Raji (cell line): ENCODE results near the gene COQ8B.
A peak's percentile ranks its signal among the peaks of the same experiment; 100 is the strongest.

ENCODE experiments used
- POLR2A ChIP-seq: IDR thresholded peaks from 2 replicates; pipeline ENCODE4 v1.6.1; 2011; ENCODE audit warnings: low read depth, low read length, control low read depth; ENCODE audit not compliant: insufficient read depth

Gene COQ8B

GRCh38 chr19:40733149-40733548 lies 16.5 kb upstream of the COQ8B start:
- no peak for TF ChIP-seq POLR2A

- TF ChIP-seq POLR2A, result no peak
Observed at GRCh38 chr19:40726279-40726678, 9.6 kb upstream of the COQ8B start.

- TF ChIP-seq POLR2A, result no peak
Observed at GRCh38 chr19:40724855-40725254, 8.2 kb upstream of the COQ8B start.

- no peak for TF ChIP-seq POLR2A
Observed at GRCh38 chr19:40724315-40724714, 7.6 kb upstream of the COQ8B start.

GRCh38 chr19:40723661-40724254 lies 7.1 kb upstream of the COQ8B start:
- no peak for TF ChIP-seq POLR2A

- no peak for TF ChIP-seq POLR2A
Observed at GRCh38 chr19:40721936-40722661, 5.4 kb upstream of the COQ8B start.

- no peak for TF ChIP-seq POLR2A
Observed at GRCh38 chr19:40721140-40721486, 4.4 kb upstream of the COQ8B start.

GRCh38 chr19:40719414-40719894 lies 2.8 kb upstream of the COQ8B start:
- TF ChIP-seq POLR2A, result no peak; the same call in 1 of the 2 replicates

GRCh38 chr19:40718774-40719391 lies 2.2 kb upstream of the COQ8B start:
- peak; percentile 45; the same call in 1 of the 2 replicates for TF ChIP-seq POLR2A

GRCh38 chr19:40717880-40718773 lies 1.4 kb upstream of the COQ8B start:
- TF ChIP-seq POLR2A, result no peak

- TF ChIP-seq POLR2A, result no peak
Observed at GRCh38 chr19:40717325-40717879, 716 bp upstream of the COQ8B start.

- no peak for TF ChIP-seq POLR2A
Observed at GRCh38 chr19:40716031-40716481, 630 bp downstream of the COQ8B start.

GRCh38 chr19:40714441-40715299 lies 2.0 kb downstream of the COQ8B start:
- TF ChIP-seq POLR2A, result no peak; the same call in 1 of the 2 replicates

GRCh38 chr19:40713939-40714338 lies 2.7 kb downstream of the COQ8B start:
- no peak for TF ChIP-seq POLR2A
